C4-2B (cell line): ENCODE results near the gene THOC6.

Experiments used
- H3K27ac ChIP-seq: fragments of 450-650 bp; 2 replicates; pipeline ENCODE4 v1.5.1; 2017
- ZFX ChIP-seq: fragments of 450-650 bp; IDR thresholded peaks from 2 replicates; pipeline ENCODE4 v1.6.1; 2017
- TF ChIP-seq, protein P1 (sequence below): fragments of 450-650 bp; conservative IDR thresholded peaks from 2 replicates; pipeline ENCODE4 v1.5.1; 2017; ENCODE audit warnings: mild to moderate bottlenecking

THOC6 gene

GRCh38 chr16:2991566-2992261, 32.1 kb upstream of the THOC6 start:
- TF ChIP-seq, protein P1, sequence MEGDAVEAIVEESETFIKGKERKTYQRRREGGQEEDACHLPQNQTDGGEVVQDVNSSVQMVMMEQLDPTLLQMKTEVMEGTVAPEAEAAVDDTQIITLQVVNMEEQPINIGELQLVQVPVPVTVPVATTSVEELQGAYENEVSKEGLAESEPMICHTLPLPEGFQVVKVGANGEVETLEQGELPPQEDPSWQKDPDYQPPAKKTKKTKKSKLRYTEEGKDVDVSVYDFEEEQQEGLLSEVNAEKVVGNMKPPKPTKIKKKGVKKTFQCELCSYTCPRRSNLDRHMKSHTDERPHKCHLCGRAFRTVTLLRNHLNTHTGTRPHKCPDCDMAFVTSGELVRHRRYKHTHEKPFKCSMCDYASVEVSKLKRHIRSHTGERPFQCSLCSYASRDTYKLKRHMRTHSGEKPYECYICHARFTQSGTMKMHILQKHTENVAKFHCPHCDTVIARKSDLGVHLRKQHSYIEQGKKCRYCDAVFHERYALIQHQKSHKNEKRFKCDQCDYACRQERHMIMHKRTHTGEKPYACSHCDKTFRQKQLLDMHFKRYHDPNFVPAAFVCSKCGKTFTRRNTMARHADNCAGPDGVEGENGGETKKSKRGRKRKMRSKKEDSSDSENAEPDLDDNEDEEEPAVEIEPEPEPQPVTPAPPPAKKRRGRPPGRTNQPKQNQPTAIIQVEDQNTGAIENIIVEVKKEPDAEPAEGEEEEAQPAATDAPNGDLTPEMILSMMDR = no peak
- TF ChIP-seq ZFX = no peak
- H3K27ac ChIP-seq = peak overlapping the region; percentile 35; the same call in 1 of the 2 replicates

DNA sequence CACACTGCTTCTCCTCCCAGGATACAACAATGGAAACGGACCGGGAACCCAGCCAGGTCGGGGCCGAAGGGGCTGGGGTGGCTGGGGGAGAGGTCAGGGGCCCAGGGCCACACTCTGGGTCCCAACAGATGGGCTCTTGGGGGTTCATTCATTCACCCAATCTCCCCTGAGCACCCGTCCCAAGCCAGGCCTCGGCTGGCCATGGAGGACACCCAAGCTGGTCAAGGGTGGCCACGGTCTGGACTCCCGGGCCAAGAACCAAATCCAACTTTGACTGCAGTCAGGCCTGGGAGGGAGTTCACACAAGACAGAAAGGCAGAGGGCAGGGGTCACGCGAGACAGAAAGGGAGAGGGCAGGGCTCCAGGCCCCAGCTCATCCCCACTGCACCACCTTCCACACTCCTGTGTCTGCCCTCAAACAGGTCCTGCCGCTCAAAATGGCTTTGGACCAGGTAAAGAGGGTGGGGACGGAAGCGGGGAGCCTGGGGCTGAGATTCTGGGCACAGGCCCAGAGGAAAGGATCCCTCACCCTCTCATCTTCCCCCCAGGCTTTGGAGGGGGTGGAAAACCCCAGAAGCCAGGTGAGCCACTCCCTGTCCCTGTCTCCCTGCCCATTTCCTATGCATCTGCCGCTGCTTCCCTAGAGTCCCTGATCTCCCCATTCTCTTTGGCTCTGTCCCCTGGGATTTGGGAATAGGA, 31.3 kb upstream of the THOC6 start:
- TF ChIP-seq, protein P1 = no peak
- no peak for TF ChIP-seq ZFX
- H3K27ac ChIP-seq = no peak overlapping the region

GRCh38 chr16:2996298-2996697, 27.5 kb upstream of the THOC6 start:
- H3K27ac ChIP-seq = no peak overlapping the region
- TF ChIP-seq, protein P1 = no peak
- no peak for TF ChIP-seq ZFX

GRCh38 chr16:2999929-3000328, 23.9 kb upstream of the THOC6 start:
- no peak overlapping the region for H3K27ac ChIP-seq

GRCh38 chr16:3000540-3000939, 23.3 kb upstream of the THOC6 start:
- no peak overlapping the region for H3K27ac ChIP-seq
- no peak for TF ChIP-seq ZFX
- TF ChIP-seq, protein P1 = no peak

More at GRCh38 chr16:2999929-3000328, 23.9 kb upstream of the THOC6 start:
- no peak for TF ChIP-seq ZFX
- TF ChIP-seq, protein P1 = no peak

GRCh38 chr16:3001316-3001715, 22.5 kb upstream of the THOC6 start:
- H3K27ac ChIP-seq = no peak overlapping the region
- TF ChIP-seq, protein P1 = no peak
- no peak for TF ChIP-seq ZFX

DNA sequence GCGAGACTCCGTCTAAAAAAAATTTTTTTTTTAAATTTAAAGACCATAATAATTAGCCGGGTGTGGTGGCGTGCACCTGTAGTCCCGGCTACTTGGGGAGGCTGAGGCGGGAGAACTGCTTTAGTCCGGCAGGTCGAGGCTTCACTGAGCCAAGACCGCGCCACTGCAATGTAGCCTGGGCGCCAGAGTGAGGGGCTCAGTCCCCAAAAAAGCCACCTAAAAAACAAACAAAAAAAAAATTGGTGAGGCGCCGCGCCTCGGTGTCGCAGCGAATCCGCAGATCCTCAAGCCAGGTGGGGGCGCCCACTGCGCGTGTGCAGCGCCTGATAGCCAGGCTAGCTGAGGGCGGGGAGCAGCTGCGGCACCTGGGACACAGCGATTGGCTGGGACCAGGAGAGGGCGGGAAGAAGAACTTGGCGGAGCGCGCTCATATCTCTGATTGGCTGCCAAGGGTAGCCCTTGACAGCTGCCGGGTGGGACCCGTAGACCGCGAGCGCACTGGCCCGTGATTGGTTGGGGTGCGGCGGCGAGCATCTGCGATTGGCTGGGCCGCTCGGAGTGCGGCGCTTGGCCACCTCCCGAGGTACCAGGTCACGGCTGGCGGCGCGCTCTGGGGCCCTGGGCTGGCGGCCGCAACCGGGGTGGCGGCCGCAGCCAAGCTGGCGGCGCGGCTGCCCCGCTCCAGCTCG, 20.1 kb upstream of the THOC6 start:
- TF ChIP-seq, protein P1 = peak; percentile 74
- TF ChIP-seq ZFX = no peak
- peak overlapping the region; percentile 50; the same call in 1 of the 2 replicates for H3K27ac ChIP-seq
